Mucosa of rectum (tissue), 2 donors: ENCODE measurements around the gene ANKRA2.
"Not testable (repeated sequence)": the region's sequence is repeated elsewhere in the genome, so short reads cannot be mapped to it uniquely, and the experiment has no call there.

Experiments used
- H3K27ac ChIP-seq, 2 donors: one replicate each; pipeline ENCODE4 v1.7.0; 2013; ENCODE audit warnings: inconsistent platforms in 2 of 2, low read depth in 2 of 2, low read length in 2 of 2
- H3K27me3 ChIP-seq, 2 donors: one replicate each; pipeline ENCODE4 v1.7.0; 2013; ENCODE audit warnings: low read length in 2 of 2; ENCODE audit not compliant: control insufficient read depth in 2 of 2, insufficient read depth in 2 of 2
- H3K36me3 ChIP-seq, 2 donors: one replicate each; pipeline ENCODE4 v1.7.0; 2013; ENCODE audit warnings: low read length in 2 of 2; ENCODE audit not compliant: control insufficient read depth in 2 of 2, insufficient read depth in 2 of 2
- H3K4me1 ChIP-seq, 2 donors: one replicate each; pipeline ENCODE4 v1.7.0; 2013; ENCODE audit warnings: low read length in 2 of 2, mild to moderate bottlenecking in 1 of 2; ENCODE audit not compliant: control insufficient read depth in 2 of 2, insufficient read depth in 2 of 2
- H3K4me3 ChIP-seq, 2 donors: one replicate each; pipeline ENCODE4 v1.7.0; 2013; ENCODE audit warnings: low read length in 2 of 2
- H3K9ac ChIP-seq, 2 donors: one replicate each; pipeline ENCODE4 v1.7.0; 2013; ENCODE audit warnings: low read length in 2 of 2, low read depth in 1 of 2, mild to moderate bottlenecking in 1 of 2
- H3K9me3 ChIP-seq, 2 donors: one replicate each; pipeline ENCODE4 v1.7.0; 2013; ENCODE audit warnings: low read length in 2 of 2; ENCODE audit not compliant: control insufficient read depth in 2 of 2
- donor health status: healthy.
- donor health status: Normal muscosa, but diverticular disease.

The ANKRA2 gene

DNA sequence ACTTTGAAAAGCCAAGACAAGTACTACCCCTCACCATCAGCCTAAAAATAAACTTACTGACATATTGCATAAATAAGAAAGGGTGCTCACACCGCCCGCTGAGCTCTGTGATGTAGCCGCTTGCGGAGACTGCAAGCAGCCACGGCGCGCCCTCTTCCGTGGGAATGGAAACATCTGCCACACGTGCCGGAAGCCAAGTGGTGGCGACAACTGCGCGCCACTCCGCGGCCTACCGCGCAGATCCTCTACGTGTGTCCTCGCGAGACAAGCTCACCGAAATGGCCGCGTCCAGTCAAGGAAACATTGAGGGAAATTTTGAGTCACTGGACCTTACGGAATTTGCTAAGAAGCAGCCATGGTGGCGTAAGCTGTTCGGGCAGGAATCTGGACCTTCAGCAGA, 56.9 kb downstream of the ANKRA2 start:
- not testable (repeated sequence) for H3K9ac ChIP-seq, H3K27ac ChIP-seq

DNA sequence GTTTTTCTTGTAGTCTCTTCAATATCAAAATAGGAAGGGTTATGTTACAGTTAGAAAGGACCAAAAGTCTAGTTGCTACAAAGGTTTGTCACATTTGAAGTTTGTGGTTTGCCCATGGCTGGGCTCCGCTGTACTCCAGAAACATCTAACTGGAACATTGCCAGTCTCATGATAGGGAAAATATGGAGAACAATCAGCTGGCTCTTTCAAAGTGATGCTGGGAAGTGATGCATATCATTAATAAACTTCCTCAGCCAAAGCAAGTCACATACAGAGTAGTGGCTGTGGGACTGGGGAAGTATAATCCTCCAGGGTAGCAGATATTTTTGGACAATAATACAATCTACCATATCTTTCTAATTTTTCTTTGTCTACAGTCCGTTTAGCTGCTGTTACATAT, 58.4 kb downstream of the ANKRA2 start:
- Histone ChIP-seq H3K27me3 (no peaks in the 10 kb centered on the region), H3K36me3 (peaks cover 42 to 44% of the 10 kb centered on the region in 2 donors), H3K27ac (no peak overlapping the region), H3K4me1 (no peaks in the 10 kb centered on the region), H3K9ac (no peak overlapping the region), H3K4me3 (no peak overlapping the region), H3K9me3 (no peaks in the 10 kb centered on the region)

More for the DNA sequence above, 56.9 kb downstream of the ANKRA2 start:
- not testable (repeated sequence) for H3K9me3 ChIP-seq, H3K4me3 ChIP-seq, H3K27me3 ChIP-seq, H3K4me1 ChIP-seq
- peaks cover 28 to 30% of the 10 kb centered on the region in 2 donors for H3K36me3 ChIP-seq

DNA sequence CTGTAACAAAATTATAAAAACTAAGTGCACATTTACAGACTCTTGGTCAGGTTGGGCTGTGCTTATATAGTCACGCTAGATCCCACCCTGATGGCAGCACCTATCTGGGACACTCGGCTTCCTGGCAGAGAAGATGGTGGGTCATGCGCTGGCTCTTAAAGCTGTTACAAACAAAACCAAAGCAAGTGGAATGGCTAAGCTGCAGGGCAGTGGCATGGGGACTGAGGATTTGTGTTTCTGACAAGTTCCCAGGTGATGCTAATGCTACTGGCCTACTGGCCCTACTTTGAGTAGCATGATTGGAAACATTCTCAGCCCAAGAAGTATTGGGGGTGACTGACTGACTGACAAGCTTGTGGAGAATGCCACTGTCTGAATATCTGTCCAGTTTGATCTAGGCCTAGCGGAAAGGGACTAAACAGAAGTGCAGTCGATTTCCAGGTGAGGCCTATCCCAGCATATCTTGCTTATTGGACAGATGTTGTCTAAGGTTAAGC, 58.9 kb downstream of the ANKRA2 start:
- no peaks in the 10 kb centered on the region for H3K9me3 ChIP-seq
- H3K4me1 ChIP-seq, result peaks cover 0 to 1% of the 10 kb centered on the region in 2 donors
- peaks cover 43 to 47% of the 10 kb centered on the region in 2 donors for H3K36me3 ChIP-seq
- no peak overlapping the region for H3K4me3 ChIP-seq
- H3K9ac ChIP-seq, result no peak overlapping the region
- H3K27ac ChIP-seq, result no peak overlapping the region
- no peaks in the 10 kb centered on the region for H3K27me3 ChIP-seq
